HFF-Myc (cell line): ENCODE results near the gene MMRN2.
"Not testable (repeated sequence)": the region's sequence is repeated elsewhere in the genome, so short reads cannot be mapped to it uniquely, and the experiment has no call there.

Experiments
- DNase-seq: peaks from one replicate; pipeline ENCODE4 v3.0.0-alpha.2; 2011; ENCODE audit warnings: low read depth; ENCODE audit errors: extremely low read depth
- H3K4me3 ChIP-seq: replicated peaks from 2 replicates; pipeline ENCODE4 v1.5.1; 2011; ENCODE audit warnings: low read depth, mild to moderate bottlenecking, control low read depth, low read length
- CTCF ChIP-seq: IDR thresholded peaks from 2 replicates; pipeline ENCODE4 v1.5.1; 2012; ENCODE audit warnings: mild to moderate bottlenecking, low read depth, low read length, control low read depth; ENCODE audit errors: missing control alignments

Gene MMRN2

GRCh38 chr10:86953747-86954680, 3.4 kb downstream of the MMRN2 start:
- H3K4me3 ChIP-seq = no peak overlapping the region
- TF ChIP-seq CTCF = no peak
- DNase-seq = no peak

DNA sequence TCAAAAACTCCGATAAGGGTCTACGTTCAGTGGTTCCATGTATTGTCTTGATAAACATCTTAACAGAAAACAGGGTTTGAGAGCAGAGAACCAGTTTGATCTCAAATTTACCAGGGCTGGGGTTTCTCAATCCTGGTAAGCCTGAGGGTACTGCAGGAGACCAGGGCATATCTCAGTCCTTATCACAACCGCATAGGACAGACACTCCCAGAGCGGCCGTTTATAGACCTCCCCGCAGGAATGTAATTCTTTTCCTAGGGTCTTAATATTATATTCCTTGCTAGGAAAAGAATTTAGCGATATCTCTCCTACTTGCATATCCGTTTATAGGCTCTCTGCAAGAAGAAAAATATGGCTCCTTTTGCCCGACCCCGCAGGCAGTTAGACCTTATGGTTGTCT, 4.7 kb downstream of the MMRN2 start:
- not testable (repeated sequence) for DNase-seq

GRCh38 chr10:86952106-86952505, 5.3 kb downstream of the MMRN2 start:
- H3K4me3 ChIP-seq = no peak overlapping the region
- TF ChIP-seq CTCF = no peak
- DNase-seq = no peak

More for the DNA sequence above, 4.7 kb downstream of the MMRN2 start:
- not testable (repeated sequence) for H3K4me3 ChIP-seq

GRCh38 chr10:86951184-86951761, 6.1 kb downstream of the MMRN2 start:
- no peak for TF ChIP-seq CTCF
- no peak overlapping the region for H3K4me3 ChIP-seq
- DNase-seq = no peak

DNA sequence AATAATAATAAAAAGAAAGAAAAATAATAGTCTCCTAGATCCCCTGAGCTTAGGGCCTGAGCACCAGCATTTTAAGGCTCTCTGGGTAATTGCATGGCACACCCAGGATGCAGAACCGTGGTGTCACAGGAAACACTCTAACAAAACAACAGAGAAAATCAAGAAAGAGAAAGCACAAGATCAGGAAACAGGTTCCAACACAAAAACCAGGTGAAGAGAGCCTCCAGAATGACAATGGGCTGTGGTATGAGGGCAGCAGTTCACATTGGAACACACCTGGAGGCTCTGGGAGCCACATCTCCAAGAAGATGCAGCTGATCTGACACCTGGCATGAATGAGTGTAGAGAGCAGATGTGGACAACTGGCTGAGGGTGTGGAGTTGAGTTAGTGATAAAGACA, 7.1 kb downstream of the MMRN2 start:
- no peak for DNase-seq
- H3K4me3 ChIP-seq = no peak overlapping the region
- TF ChIP-seq CTCF = no peak

- not testable (repeated sequence) for H3K4me3 ChIP-seq, DNase-seq
Measured at GRCh38 chr10:86947806-86948205, 9.6 kb downstream of the MMRN2 start.

DNA sequence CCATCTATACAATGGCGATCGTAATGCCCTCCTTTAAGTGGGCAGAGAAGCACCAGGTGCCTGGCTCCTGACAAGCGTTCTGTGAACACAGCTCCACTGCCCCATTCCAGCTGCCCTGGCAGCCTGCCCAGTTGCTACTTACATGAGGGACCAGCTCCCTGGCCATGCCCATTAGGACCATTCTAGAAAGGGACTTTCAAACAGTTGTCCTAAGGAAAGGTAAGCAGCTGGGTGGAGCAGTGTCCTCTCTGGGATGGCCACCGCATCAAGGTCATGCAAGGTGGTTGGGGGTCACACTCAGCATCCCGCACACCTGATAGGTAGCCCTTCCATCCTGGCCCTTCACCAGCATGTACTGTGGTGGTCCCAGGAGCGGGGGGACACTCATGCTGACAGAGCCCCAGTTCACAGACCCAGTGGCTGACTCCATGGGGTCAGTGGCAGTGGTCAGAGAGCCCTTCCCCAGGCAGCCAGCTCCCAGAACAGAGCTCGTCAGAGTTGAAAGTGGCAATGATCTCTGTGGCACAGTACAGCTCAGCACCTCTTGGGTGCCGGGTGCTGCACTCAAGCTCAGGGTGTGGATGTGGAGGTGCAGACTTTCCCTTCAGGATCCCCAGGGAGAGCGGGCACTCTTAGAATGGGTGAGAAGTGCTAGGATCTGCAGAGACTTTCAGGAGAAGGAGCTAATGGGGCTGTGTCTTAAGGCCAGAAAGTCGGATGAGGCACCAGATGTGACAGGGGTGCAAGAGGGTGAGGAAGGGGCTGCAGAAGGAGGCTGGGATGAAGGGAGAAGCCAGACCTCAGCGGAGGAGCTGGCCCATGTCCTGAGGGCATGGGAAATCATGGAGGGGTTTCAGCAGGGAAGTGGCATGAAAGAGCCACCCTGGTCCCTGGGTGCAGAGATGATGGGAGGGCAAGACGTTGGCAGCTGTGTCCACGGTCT, 10.9 kb downstream of the MMRN2 start:
- no peak for TF ChIP-seq CTCF
- no peak overlapping the region for H3K4me3 ChIP-seq
- DNase-seq = no peak
